Breast epithelium (tissue), 4 donors: Measurements from ENCODE around the gene FNTB. TPM values are rescaled to one million over a fixed set of nuclear protein-coding genes. Genes with fewer than 3 reads are reported as not detected.

Source experiments
- DNase-seq, 2 donors: peaks; one replicate each; pipeline ENCODE4 v3.0.0-alpha.2; 2019; ENCODE audit warnings: low spot score in 2 of 2
- H3K27ac ChIP-seq, 2 donors: fragments of 200-600 bp; sonication (generic) in 1 of 2; one replicate each; pipeline ENCODE4 v1.5.1; 2016 to 2019; ENCODE audit warnings: mild to moderate bottlenecking in 1 of 2
- H3K27me3 ChIP-seq, 2 donors: fragments of 200-600 bp; sonication (generic) in 1 of 2; one replicate each; pipeline versions ENCODE4 v1.5.1 to v1.6.0; 2017 to 2019; ENCODE audit warnings: control low read depth in 1 of 2, mild to moderate bottlenecking in 1 of 2
- H3K36me3 ChIP-seq: fragments of 200-600 bp; one replicate; pipeline ENCODE4 v1.5.1; 2019
- H3K4me1 ChIP-seq, 2 donors: fragments of 200-600 bp; sonication (generic); one replicate each; pipeline ENCODE4 v1.5.1; 2016 to 2019; ENCODE audit warnings: control low read depth in 1 of 2
- H3K4me3 ChIP-seq, 3 donors: fragments of 200-600 bp; sonication (generic); 1 replicate in 2 of 3; 2 replicates in 1 of 3; pipeline ENCODE4 v1.5.1; 2016 to 2019; ENCODE audit warnings: mild to moderate bottlenecking in 3 of 3, moderate library complexity in 2 of 3
- H3K9me3 ChIP-seq, 2 donors: fragments of 200-600 bp; sonication (generic) in 1 of 2; one replicate each; pipeline ENCODE4 v1.5.1; 2016 to 2019; ENCODE audit warnings: control low read depth in 1 of 2
- POLR2A ChIP-seq: fragments of 450-650 bp; IDR thresholded peaks from one replicate; pipeline ENCODE4 v1.6.1; 2016; ENCODE audit warnings: antibody characterized with exemption, mild to moderate bottlenecking, moderate library complexity
- POLR2AphosphoS5 ChIP-seq, 3 donors: sonication (generic); formaldehyde crosslinking; IDR thresholded peaks; one replicate each; pipeline ENCODE4 v1.6.1; 2017; ENCODE audit warnings: antibody characterized with exemption in 3 of 3
- intact Hi-C: fragments of 100-400 bp; cut with DNase I; formaldehyde crosslinking; loops from one replicate; pipeline ENCODE4 v1.15.1; 2023; ENCODE audit warnings: low total_unique reads
- total RNA-seq, 3 donors: library from RNA; depleted of rRNA; stranded (reverse); fragments of >200 nt; gene quantifications; one replicate each; pipeline ENCODE4 v1.1.0, GENCODE V29; 2016
- TF ChIP-seq, protein P1 (sequence below), 3 donors: fragments of 450-650 bp; IDR thresholded peaks; one replicate each; pipeline ENCODE4 v1.5.1; 2016 to 2017; ENCODE audit warnings: antibody characterized with exemption in 3 of 3, mild to moderate bottlenecking in 3 of 3, moderate library complexity in 3 of 3

Gene FNTB
- total RNA-seq, 3 donors from 2014 or later = 15.7 to 22.9 (median 18.9) TPM

DNA sequence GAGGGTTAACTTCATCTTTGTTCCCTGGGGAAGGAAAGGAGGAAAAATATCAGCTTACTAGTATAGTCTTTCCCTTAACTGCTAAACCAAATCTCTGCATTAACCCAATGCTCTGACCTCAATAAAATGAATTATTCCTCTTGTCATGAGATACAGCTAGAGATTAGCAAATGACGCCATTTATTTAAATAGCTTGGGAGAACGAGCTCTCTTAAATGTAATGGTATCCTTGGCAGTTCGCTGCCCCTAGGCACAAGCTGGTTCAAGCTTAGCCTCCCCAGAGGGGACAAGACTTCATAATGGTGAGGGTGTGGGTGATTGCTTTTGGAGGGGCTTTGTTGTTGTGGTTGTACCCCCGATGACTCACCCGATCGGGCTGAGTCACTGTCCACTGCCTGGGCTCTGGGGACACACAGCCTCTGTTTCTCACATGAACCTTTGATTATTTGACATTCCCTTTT is 19.6 kb downstream of the FNTB start:
- intact Hi-C loops = no loop called here
- Histone ChIP-seq H3K4me1 (no peaks in the 10 kb centered on the region), H3K4me3 (no peak overlapping the region), H3K27ac (no peak overlapping the region), H3K9me3 (no peaks in the 10 kb centered on the region), H3K27me3 (no peaks in the 10 kb centered on the region), H3K36me3 (no peaks in the 10 kb centered on the region)
- DNase-seq = no peak
- no peak for TF ChIP-seq POLR2A
- TF ChIP-seq, protein P1, sequence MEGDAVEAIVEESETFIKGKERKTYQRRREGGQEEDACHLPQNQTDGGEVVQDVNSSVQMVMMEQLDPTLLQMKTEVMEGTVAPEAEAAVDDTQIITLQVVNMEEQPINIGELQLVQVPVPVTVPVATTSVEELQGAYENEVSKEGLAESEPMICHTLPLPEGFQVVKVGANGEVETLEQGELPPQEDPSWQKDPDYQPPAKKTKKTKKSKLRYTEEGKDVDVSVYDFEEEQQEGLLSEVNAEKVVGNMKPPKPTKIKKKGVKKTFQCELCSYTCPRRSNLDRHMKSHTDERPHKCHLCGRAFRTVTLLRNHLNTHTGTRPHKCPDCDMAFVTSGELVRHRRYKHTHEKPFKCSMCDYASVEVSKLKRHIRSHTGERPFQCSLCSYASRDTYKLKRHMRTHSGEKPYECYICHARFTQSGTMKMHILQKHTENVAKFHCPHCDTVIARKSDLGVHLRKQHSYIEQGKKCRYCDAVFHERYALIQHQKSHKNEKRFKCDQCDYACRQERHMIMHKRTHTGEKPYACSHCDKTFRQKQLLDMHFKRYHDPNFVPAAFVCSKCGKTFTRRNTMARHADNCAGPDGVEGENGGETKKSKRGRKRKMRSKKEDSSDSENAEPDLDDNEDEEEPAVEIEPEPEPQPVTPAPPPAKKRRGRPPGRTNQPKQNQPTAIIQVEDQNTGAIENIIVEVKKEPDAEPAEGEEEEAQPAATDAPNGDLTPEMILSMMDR (IDR thresholded peaks at IDR 0.05) = no peak
- no peak for TF ChIP-seq POLR2AphosphoS5 (IDR thresholded peaks at IDR 0.05)

DNA sequence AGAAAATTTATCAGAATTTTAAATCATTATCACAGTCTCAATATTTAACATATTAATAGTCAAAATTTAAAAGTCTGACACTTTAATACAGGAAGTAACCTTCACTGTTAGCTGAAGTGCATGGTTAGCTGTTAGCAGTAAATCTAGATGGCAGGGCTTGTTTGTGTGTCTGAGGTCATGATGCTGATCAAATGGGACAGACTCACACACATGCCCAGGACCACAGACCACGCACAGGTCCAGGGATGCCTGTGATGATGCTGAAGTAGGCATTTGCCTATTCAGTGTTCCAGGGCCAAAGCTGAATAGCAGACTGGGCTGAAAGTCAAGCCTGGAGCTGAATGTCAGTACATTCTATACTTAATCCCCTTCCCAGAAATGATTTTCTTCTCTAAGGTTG is 20.5 kb downstream of the FNTB start:
- TF ChIP-seq POLR2AphosphoS5 (IDR thresholded peaks at IDR 0.05) = no peak
- no peak for TF ChIP-seq POLR2A
- TF ChIP-seq, protein P1 (IDR thresholded peaks at IDR 0.05) = no peak
- intact Hi-C loops = no loop called here
- no peaks in the 10 kb centered on the region for H3K9me3 ChIP-seq
- no peak for DNase-seq
- H3K27me3 ChIP-seq = no peaks in the 10 kb centered on the region
- H3K27ac ChIP-seq = no peak overlapping the region
- H3K4me3 ChIP-seq = no peak overlapping the region
- no peaks in the 10 kb centered on the region for H3K4me1 ChIP-seq
- H3K36me3 ChIP-seq = no peaks in the 10 kb centered on the region

DNA sequence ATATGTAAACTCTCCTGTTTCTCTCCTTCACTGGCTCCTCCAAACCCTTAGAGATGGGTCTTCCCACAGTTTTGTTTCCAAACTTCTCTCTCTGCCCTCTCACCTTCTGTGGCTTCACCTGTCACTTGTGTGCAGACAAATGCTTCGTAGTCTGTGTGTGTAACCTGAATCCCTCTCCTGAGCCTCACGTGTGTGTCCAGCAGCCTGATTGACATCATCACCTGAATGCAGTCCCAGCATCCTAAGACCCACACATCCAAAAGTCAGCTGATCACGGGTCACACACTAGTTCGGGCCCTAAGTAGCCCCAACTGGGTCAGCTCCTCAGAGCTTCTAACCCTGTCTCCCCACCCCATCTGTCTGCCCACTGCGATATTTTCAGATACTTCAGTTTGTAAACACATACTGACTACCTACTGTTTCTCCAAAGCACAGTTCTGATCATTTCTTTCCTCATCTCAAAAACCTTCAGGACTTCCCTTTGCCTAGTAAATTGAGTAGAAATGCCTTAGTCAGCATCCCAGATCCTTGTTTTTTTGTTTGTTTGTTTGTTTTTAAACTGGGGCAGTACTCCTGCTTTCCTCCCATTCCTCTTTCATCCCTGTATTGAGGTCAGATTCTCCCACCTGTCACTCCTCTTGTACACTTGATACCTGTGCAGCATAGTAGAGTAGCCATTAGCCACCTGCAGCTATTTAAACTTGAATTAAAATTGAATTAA is 23.7 kb downstream of the FNTB start:
- no peaks in the 10 kb centered on the region for H3K27me3 ChIP-seq
- H3K9me3 ChIP-seq = no peaks in the 10 kb centered on the region
- H3K27ac ChIP-seq = no peak overlapping the region
- intact Hi-C loops = no loop called here
- H3K4me1 ChIP-seq = no peaks in the 10 kb centered on the region
- TF ChIP-seq POLR2A (no peak), POLR2AphosphoS5 (IDR thresholded peaks at IDR 0.05) (no peak)
- TF ChIP-seq, protein P1 (IDR thresholded peaks at IDR 0.05) = no peak
- H3K36me3 ChIP-seq = no peaks in the 10 kb centered on the region
- DNase-seq = no peak
- no peak overlapping the region for H3K4me3 ChIP-seq

DNA sequence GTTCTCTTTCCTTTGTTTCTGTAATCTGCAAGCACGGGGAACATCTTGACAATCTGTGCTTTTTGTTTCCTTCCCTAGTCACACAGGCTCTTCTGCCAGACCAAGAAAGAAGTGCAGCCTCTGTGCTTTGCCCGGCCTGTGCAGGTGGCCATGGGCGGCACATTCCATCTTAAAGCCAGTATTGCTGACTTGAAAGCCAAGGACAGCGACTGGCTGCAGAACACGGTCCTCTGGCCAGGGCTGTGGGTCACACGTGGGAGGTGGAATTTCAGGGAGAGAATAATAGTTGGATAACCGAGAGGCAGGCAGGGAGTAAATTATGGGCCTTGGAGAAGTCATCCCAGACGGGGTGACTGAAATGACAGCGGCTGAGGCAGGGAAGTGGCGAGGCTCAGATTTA is 24.8 kb downstream of the FNTB start:
- Histone ChIP-seq H3K4me3 (no peak overlapping the region), H3K4me1 (no peaks in the 10 kb centered on the region), H3K9me3 (no peaks in the 10 kb centered on the region), H3K27me3 (no peaks in the 10 kb centered on the region), H3K36me3 (no peaks in the 10 kb centered on the region), H3K27ac (no peak overlapping the region)
- TF ChIP-seq POLR2A (no peak), POLR2AphosphoS5 (IDR thresholded peaks at IDR 0.05) (no peak)
- TF ChIP-seq, protein P1 (IDR thresholded peaks at IDR 0.05) = no peak
- intact Hi-C loops = no loop called here
- no peak for DNase-seq

DNA sequence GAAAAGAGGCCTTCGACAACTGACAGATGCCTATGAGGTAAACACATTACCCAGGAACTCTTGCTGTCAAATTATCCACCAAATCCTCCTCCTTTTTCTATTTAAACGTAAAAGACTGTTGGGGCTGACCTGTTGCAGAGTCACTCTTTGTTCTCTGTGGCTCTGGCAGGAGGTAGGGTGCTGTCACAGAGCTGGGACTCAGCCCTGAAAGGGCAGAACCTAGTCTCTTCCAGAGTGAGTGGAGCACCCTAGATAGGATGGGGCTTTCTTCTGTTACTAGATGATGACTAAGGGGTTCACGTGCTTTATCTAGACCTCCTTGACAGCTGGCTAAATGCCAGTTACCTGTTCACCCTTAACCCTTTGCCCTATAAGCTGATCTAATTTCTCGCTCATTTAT is 25.7 kb downstream of the FNTB start:
- Histone ChIP-seq H3K9me3 (no peaks in the 10 kb centered on the region), H3K4me1 (no peaks in the 10 kb centered on the region), H3K4me3 (no peak overlapping the region), H3K27me3 (no peaks in the 10 kb centered on the region), H3K27ac (no peak overlapping the region), H3K36me3 (no peaks in the 10 kb centered on the region)
- intact Hi-C loops = no loop called here
- TF ChIP-seq POLR2AphosphoS5 (IDR thresholded peaks at IDR 0.05) (no peak), POLR2A (no peak)
- TF ChIP-seq, protein P1 (IDR thresholded peaks at IDR 0.05) = no peak
- DNase-seq = no peak
